Skin of body (tissue), 2 donors: ENCODE results near the gene CCDC167. TPM values are rescaled to one million over a fixed set of nuclear protein-coding genes. Genes with fewer than 3 reads are reported as not detected.

Experiments used
- DNase-seq: peaks from one replicate; lab custom pipeline; 2025; lab: John Stamatoyannopoulos, UW
- total RNA-seq: library from RNA; depleted of rRNA; stranded (reverse); fragments of >200 nt; gene quantifications from one replicate; pipeline ENCODE4 v1.2.3, GENCODE V29; 2014

The CCDC167 gene
- total RNA-seq, 1 donor from 2014 or later: 7.4 TPM

- DNase-seq: no peak
These were observed 9.9 kb downstream of the CCDC167 start for GRCh38 chr6:37489697-37490336.

- DNase-seq: no peak
These were observed 11.2 kb downstream of the CCDC167 start for GRCh38 chr6:37488476-37488875.

GRCh38 chr6:37487591-37488380, 11.9 kb downstream of the CCDC167 start:
- no peak for DNase-seq

GRCh38 chr6:37486121-37486839, 13.4 kb downstream of the CCDC167 start:
- DNase-seq: no peak

GRCh38 chr6:37485291-37485702, 14.4 kb downstream of the CCDC167 start:
- DNase-seq: no peak

GRCh38 chr6:37484786-37485170, 14.9 kb downstream of the CCDC167 start:
- DNase-seq: no peak

- DNase-seq: no peak
These were observed 15.5 kb downstream of the CCDC167 start for GRCh38 chr6:37483917-37484785.

GRCh38 chr6:37483252-37483901, 16.3 kb downstream of the CCDC167 start:
- no peak for DNase-seq

- DNase-seq: no peak
These were observed 17.0 kb downstream of the CCDC167 start for GRCh38 chr6:37482606-37483251.

GRCh38 chr6:37481711-37482605, 17.7 kb downstream of the CCDC167 start:
- no peak for DNase-seq

GRCh38 chr6:37480951-37481534, 18.6 kb downstream of the CCDC167 start:
- DNase-seq: no peak

GRCh38 chr6:37480118-37480736, 19.5 kb downstream of the CCDC167 start:
- DNase-seq: no peak

GRCh38 chr6:37479266-37479854, 20.3 kb downstream of the CCDC167 start:
- DNase-seq: no peak

GRCh38 chr6:37478827-37479226, 20.9 kb downstream of the CCDC167 start:
- no peak for DNase-seq

GRCh38 chr6:37477656-37478435, 21.8 kb downstream of the CCDC167 start:
- DNase-seq: no peak

GRCh38 chr6:37477191-37477590, 22.5 kb downstream of the CCDC167 start:
- DNase-seq: no peak

- DNase-seq: no peak
These were observed 25.4 kb downstream of the CCDC167 start for GRCh38 chr6:37474316-37474715.
